Breast epithelium (tissue), 3 donors: ENCODE data around the gene RNASEH2C.

Experiments used
- POLR2AphosphoS5 ChIP-seq, 3 donors: sonication (generic); formaldehyde crosslinking; IDR thresholded peaks; one replicate each; pipeline ENCODE4 v1.6.1; 2017; ENCODE audit warnings: antibody characterized with exemption in 3 of 3
- TF ChIP-seq, protein P1 (sequence below), 3 donors: fragments of 450-650 bp; IDR thresholded peaks; one replicate each; pipeline ENCODE4 v1.5.1; 2016 to 2017; ENCODE audit warnings: antibody characterized with exemption in 3 of 3, mild to moderate bottlenecking in 3 of 3, moderate library complexity in 3 of 3

DNA sequence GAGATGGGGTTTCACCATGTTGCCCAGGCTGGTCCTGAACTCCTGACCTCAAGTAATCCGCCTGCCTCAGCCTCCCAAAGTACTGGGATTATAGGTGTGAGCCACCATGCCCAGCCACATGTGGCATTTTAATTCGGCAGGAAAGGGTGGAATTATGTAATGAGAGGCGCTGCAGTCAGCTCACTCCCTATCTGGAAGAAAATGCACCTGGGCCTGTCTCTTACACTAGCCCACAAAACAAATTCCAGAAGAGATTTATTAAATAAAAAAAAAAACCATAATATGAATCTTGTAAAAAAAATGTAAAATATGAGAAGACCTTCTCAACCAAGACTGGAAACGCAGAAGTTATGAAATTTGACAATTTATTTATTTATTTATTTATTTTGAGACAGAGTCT lies 16.8 kb downstream of the RNASEH2C start:
- TF ChIP-seq, protein P1, sequence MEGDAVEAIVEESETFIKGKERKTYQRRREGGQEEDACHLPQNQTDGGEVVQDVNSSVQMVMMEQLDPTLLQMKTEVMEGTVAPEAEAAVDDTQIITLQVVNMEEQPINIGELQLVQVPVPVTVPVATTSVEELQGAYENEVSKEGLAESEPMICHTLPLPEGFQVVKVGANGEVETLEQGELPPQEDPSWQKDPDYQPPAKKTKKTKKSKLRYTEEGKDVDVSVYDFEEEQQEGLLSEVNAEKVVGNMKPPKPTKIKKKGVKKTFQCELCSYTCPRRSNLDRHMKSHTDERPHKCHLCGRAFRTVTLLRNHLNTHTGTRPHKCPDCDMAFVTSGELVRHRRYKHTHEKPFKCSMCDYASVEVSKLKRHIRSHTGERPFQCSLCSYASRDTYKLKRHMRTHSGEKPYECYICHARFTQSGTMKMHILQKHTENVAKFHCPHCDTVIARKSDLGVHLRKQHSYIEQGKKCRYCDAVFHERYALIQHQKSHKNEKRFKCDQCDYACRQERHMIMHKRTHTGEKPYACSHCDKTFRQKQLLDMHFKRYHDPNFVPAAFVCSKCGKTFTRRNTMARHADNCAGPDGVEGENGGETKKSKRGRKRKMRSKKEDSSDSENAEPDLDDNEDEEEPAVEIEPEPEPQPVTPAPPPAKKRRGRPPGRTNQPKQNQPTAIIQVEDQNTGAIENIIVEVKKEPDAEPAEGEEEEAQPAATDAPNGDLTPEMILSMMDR (IDR thresholded peaks at IDR 0.05), result no peak
- no peak for TF ChIP-seq POLR2AphosphoS5 (IDR thresholded peaks at IDR 0.05)
